GM21515 (cell line): Measurements from ENCODE around the gene CEP97.
"Not testable (repeated sequence)": the region's sequence is repeated elsewhere in the genome, so short reads cannot be mapped to it uniquely, and the experiment has no call there.

Experiments used
- ATAC-seq: cut with Tn5 transposase; IDR thresholded peaks from one replicate; pipeline ENCODE4 v1.9.1; 2021; ENCODE audit not compliant: unreplicated experiment

The CEP97 gene

DNA sequence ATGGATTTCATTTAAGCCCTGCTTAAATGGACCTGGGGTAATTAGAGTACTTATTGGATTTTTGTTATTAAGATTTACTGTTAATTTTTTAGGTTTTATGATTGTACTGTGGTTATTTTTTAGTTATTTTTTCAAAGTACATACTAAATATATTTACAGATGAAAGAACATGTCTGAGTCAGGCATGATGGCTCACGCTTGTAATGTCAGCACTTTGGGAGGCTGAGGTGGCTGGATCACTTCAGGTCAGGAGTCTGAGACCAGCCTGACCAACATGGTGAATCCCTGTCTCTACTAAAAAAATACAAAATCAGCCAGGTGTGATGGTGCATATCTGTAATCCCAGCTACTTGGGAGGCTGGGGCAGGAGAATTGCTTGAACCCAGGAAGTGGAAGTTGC is 21.7 kb upstream of the CEP97 start:
- ATAC-seq: no peak

DNA sequence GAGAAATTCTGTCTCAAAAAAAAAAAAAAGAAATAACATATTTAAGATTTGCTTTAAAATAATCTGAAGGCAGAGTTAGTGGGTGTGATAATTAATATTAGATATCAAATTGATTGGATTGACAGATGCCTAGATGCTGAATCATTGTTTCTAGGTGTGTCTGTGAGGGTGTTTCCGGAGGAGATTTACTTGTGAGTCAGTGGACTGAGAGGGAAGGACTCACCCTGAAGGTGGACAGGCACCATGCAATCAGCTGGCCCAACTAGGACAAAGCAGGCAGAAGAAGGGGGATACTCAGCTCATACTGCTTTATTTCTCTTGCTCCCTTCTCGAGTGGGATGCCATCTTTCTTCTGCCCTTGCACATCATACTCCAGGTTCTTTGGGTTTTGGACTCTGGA is 21.2 kb upstream of the CEP97 start:
- ATAC-seq: no peak

DNA sequence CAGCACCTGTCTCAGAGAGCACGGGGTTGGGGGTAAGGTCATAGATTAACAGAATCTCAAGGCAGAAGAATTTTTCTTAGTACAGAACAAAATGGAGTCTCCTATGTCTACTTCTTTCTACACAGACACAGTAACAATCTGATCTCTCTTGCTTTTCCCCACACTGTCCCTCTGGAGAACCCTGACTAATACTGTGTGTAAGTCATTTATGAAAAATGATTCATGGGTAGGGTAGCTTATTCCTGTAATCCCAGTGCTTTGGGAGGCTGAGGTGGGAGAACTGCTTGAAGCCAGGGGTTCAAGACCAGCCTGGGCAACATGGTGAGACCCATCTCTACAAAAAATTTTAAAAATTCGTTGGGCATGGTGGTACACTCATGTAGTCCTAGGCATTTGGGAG is 19.8 kb upstream of the CEP97 start:
- not testable (repeated sequence) for ATAC-seq

DNA sequence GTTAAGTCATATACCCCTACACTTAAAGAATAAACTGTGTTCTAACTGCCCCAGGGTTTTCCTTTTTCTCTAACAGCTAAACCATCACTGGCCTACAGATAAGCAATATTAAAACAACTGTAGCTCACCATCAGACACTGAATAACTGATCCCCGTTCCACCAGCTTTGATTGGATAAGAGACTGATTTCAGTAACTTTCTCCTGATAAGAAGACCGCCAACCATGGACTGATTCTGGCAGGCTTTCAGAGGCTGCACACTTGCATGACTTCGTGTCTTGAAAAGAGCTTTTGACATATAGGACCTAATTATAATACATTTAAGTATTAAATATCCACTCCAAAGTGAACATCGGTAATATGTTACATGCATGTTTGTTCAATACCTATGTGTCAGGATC is 15.3 kb upstream of the CEP97 start:
- ATAC-seq: no peak

DNA sequence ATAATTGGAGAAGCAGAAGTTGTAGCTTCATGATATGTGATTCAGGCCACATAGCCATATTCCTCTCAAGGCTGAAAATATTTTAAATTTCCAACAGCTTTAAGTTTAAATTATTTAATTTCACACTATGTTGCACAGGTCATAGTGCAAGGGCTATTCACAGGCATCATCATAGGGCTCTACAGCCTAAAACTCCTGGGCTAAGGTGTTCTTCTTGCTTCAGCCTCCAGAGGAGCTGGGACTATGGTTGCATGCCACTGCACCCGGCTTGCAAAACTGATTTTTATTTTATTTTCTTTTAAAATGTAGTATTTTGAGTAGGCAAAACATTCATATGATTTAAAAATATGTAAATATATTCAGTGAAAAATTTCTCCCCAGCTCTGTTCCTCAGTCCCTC is 6.0 kb upstream of the CEP97 start:
- ATAC-seq: no peak

DNA sequence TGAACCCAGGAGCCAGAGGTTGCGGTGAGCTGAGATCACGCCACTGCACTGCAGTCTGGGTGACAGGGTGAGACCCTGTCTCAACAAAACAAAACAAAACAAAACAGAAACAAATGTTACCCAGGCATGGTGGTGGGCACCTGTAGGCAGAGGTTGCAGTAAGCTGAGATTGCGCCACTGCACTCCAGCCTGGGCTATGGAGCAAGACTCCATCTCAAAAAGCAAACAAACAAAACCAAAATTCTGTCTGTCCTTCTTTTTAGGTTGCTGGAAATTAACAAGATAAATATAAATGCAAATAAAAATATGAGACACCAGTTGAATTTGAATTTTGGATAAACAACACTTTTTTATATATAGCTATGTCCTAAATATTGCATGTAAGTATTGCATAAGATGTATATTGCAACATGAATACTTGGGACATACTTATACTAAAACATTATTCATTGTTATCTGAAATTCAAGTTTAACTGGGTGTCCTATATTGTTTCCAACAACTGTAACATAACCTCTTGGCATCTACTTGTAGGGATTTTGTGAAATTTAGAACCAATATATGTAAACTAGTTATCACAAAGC is 4.7 kb upstream of the CEP97 start:
- no peak for ATAC-seq

DNA sequence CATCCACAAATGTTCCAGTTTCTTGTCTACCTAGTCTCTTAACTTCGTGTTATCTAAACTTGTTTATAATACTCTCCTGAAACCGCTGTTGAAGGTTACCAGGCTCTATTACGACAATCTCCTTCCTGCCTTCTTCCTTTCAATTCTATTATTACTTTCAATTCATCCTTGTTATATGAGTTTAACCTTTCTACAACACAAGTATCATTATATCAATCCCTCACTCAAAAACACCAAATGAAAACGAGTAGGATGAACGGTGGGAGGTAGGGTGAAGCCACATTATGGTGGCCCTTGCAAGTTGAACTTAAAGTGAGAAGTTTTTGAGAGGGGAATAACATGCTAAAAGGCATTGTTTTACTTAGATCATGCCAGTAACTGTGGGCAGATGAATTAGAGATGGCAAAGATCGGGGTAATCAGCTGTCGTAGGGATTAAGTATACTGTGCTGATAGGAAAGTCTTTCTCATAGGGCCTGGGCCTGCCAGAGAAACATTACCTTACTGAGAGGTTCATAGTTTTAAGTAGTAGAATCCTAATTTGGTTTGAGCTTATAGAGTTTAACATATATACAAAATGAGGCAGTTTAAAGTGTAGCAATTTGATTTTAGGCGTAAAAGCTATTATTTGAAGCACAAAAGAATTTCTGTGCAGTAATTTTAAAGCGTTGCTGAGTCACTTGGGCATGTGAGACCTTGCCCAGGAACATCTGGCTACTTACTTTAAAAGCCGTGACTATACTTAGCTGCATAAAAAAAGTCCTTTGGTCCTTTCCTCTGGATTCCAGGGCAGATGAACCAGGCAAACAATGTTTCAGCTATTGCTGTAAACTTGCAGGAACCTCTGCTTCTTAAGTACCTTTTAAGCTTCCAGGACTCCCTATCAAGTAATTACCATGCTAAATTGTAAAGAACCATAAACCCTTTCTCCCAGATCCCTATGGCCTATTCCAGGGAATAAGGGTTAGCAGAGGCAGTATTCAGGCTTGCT is 3.3 kb upstream of the CEP97 start:
- ATAC-seq: no peak

DNA sequence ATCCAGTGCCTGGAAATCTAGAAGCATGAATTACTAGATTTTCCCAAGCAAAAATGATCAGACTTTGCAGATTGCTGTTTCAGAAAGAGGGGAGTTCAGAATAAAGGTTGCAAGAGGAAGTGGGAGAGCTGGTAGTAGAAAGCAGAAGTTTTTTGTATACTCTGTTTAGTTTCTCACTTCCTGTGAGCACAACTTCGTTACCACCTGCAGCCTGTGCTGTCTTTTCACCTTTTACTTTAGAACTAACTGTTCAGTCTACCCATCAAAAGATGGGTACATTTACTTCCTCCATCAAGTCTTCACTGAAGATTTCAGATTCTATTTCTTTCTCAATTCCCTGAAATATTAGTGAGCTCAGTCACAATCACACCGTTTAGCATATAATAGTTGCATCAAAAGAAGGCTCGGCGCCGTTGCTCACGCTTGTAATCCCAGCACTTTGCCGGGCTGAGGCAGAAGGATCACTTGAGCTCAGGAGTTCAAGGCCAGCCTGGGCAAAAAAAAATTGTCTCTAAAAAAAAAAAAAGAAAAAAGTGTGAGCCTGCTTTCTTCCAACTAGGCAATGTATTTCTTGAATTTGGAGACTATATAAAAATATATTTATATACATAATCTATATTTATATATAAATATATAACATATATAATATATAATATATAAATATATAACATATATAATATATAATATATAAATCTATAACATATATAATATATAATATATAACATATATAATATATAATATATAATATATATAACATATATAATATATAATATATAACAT is 1.8 kb upstream of the CEP97 start:
- peak; percentile 56 for ATAC-seq

DNA sequence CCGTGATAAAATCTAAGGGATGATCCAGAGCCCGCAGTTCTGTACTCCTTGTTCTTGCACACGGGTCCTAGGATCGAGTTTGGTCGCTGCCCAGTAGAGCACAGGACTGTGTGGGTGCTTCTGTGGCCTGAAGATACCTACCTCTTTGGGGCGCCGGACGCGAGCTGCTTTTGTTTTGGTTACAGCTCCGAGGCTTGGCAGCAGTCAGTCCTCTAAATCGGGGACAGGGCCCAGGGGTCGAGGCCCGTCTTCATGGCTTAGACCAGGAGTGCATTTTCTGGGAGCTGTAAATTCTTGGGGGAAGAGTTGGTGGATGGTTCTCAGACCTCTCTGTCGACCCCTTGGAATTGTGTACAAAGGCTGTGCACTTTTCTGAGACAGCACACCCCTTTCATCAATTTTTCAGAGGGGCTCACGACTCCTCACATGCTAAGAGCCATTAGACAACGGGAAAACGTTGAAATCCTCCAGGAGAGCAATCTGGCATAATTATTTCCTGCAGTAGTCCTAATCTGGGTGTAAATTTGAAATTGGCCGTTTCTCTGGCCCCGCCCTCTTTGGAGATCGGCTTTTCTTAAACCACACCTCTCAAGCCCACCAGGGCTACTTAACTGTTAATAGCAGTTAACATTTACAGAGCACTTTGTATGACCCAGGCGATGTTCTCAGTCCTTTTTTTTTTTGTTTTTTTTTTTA is 928 bp downstream of the CEP97 start:
- peak; percentile 27 for ATAC-seq

DNA sequence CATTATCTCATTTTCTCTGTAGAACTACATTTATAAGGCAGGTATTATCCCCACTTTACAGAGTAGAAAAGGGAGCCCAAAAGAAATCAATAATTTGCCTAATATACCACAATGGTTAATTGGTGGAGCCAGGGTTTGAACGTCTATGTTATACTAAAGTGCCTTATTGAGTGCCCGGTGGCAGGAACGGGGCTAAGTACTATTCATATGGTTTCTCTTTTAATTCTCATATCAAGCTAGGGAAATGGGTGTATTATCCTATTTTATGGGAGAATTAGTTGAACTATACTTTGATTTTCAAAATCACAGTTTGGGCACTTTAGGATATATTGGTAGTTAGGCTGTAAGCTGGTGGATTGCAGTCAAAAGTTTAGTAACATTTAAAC is 1.5 kb downstream of the CEP97 start:
- ATAC-seq: no peak

DNA sequence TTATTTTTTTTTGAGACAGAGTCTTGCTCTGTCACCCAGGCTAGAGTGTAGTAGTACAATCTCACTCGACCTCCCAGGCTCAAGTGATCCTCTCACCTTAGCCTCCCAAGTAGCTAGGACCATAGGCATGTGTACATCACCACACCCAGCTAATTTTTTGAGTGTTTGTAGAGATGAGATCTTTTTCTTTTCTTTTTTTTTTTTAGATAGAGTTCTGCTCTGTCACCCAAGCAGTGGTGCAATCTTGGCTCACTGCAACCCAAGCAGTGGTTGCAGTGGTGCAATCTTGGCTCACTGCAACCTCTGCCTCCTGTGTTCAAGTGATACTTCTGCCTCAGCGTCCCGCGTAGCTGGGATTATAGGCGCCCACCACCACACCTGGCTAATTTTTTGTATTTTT is 5.2 kb downstream of the CEP97 start:
- no peak for ATAC-seq

DNA sequence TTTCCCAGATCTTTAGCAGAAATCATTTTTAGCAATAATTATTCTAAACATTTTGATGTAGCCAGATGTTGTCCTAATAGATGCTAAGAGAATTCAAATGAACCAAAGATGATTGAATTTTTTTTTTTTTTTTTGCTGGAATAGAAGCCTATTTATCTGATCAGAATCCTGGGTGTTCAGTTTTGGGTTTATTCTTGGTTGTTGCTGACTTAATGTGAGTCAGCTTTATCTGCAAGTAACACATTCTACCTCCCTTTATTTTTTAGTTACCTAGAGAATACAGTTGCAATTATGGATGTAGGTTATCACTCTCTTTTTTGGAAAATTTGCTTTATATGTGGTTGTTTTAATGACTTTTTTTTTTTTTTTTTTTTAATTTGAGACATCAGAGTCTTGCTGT is 6.4 kb downstream of the CEP97 start:
- ATAC-seq: no peak

DNA sequence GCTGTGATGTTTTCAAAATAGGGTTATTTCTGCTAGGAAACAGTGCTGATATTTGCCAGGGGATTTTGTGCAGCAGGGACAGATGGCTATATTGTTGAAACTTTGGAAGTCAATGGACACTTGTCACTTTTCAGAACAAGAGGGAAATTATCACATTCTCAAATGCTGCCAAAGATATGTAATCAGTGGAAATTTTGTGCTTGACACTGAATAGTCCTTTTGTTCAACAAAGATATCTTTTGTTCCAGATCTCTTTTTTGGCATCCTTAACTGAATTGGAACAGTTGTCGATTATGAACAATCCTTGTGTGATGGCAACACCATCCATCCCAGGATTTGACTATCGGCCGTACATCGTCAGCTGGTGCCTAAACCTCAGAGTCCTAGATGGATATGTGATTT is 7.8 kb downstream of the CEP97 start:
- ATAC-seq: no peak

DNA sequence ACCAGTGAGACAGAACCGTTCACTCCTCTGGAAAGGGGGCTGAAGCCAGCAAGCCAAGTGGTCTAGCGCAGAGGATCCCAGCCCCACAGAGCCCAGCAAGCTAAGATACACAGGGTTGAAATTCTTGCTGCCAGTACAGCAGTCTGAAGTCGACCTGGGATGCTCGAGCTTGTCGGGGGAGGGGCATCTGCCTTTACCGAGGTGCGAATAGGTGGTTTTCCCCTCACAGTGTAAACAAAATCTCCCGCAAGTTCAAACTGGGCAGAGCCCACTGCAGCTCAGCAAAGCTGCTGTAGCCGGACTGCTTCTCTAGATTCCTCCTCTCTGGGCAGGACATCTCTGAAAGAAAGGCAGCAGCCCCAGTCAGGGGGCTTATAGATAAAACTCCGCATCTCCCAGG is 11.4 kb downstream of the CEP97 start:
- ATAC-seq: no peak

DNA sequence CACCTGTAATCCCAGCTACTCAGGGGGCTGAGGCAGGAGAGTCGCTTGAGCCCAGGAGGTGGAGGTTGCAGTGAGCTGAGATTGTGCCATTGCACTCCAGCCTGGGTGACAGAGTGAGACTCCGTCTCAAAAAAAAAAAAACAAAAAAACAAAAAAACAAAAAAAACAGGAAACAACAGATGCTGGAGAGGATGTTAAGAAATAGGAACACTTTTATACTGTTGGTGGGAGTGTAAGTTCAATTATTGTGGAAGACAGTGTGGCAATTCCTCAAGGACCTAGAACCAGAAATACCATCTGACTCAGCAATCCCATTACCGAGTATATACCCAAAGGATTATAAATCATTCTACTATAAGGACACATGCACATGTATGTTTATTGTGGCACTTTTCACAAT is 17.5 kb downstream of the CEP97 start:
- ATAC-seq: not testable (repeated sequence)

DNA sequence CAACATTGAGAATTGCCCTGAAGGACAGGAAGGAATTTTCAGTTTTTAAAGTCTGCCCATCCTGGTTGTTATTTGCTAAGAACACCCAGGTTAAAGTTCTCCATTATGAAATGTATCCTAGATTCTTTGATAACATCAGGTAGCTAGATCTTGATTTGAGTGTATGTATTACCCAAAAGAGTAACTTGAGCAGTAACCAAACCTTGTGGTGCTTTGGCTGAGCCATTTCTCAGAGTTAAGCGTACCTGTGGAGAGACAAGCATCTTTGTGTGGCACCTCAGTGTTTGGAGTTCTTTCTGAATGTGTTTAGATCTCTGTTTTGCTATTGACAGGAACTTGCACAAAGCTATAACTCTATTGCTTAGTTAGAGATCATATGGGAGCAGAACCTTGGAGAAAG is 20.4 kb downstream of the CEP97 start:
- ATAC-seq: no peak

DNA sequence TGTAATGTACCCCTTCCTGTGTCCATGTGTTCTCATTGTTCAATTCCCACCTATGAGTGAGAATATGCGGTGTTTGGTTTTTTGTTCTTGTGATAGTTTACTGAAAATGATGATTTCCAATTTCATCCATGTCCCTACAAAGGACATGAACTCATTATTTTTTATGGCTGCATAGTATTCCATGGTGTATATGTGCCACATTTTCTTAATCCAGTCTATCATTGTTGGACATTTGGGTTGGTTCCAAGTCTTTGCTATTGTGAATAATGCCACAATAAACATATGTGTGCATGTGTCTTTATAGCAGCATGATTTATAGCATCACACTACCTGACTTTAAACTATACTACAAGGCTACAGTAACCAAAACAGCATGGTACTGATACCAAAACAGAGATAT is 21.5 kb downstream of the CEP97 start:
- ATAC-seq: not testable (repeated sequence)

DNA sequence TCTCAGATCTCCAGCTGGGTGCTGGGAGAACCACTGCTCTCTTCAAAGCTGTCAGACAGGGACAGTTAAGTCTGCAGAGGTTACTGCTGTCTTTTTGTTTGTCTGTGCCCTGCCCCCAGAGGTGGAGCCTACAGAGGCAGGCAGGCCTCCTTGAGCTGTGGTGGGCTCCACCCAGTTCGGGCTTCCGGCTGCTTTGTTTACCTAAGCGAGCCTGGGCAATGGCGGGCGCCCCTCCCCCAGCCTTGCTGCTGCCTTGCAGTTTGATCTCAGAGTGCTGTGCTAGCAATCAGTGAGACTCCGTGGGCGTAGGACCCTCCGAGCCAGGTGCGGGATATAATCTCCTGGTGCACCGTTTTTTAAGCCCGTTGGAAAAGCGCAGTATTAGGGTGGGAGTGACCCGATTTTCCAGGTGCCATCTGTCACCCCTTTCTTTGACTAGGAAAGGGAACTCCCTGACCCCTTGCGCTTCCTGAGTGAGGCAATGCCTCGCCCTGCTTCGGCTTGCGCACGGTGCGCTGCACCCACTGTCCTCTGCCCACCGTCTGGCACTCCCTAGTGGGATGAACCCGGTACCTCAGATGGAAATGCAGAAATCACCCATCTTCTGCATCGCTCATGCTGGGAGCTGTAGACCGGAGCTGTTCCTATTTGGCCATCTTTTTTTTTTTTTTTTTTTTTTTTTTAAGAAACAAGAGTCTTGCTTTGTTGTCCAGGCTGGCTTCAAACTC is 29.1 kb downstream of the CEP97 start:
- ATAC-seq: not testable (repeated sequence)

DNA sequence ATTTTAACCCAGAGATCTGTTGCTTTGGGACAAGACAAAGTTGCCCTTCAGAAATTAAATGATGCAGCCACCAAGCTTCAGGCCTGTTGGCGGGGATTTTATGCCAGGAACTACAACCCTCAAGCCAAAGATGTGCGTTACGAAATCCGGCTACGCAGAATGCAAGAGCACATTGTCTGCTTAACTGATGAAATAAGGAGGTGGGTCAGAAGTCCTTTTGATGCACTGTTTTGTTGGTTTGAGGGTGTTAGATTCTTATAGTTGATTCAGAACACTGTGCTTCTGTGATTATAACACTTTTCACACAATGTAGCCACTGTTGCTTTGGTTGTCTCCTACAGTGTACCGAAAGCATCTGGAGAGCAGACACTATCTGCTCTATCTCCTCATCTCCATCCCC is 33.8 kb downstream of the CEP97 start:
- ATAC-seq: no peak

DNA sequence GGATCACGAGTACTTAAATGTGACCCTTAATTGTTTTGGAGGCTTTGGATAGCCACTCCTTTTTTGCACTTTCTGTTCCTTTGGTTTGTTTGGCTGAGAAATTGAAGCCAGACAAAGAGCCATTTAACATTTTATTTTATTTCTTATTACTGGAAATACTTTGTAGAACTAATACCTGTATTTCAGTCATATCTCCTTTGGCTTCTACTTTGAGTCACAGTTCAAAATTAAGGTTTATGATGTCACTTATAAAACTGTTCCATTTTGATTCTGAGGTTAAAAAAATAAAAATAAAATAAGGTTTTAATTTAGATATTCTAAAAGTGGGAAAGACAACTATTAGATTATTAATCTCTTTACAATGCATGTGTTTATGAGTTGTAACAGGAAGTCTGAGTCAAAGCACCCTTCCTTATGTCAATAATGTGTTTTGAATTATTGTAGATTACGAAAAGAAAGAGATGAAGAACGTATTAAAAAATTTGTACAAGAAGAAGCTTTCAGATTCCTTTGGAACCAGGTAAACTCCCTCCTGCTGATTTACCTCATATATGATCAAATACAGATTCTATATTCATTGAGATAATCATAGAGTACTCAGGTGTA is 37.7 kb downstream of the CEP97 start:
- no peak for ATAC-seq
